Muscle of arm (tissue), 12 donors: ENCODE measurements around the gene SYCP2. TPM values are rescaled to one million over a fixed set of nuclear protein-coding genes. Genes with fewer than 3 reads are reported as not detected.

Source experiments
- DNase-seq: peaks from one replicate; pipeline ENCODE4 v3.0.0-alpha.2; 2013
- polyA plus RNA-seq, 12 donors: library from polyadenylated mRNA; unstranded; fragments of 120-200 nt; gene quantifications; one replicate each; pipeline ENCODE4 v1.2.1, GENCODE V29; 2013; ENCODE audit not compliant: insufficient read length in 12 of 12

The SYCP2 gene
- polyA plus RNA-seq, 12 donors, result 2.1 to 7.3 (median 3.2) TPM; not detected in 1

DNA sequence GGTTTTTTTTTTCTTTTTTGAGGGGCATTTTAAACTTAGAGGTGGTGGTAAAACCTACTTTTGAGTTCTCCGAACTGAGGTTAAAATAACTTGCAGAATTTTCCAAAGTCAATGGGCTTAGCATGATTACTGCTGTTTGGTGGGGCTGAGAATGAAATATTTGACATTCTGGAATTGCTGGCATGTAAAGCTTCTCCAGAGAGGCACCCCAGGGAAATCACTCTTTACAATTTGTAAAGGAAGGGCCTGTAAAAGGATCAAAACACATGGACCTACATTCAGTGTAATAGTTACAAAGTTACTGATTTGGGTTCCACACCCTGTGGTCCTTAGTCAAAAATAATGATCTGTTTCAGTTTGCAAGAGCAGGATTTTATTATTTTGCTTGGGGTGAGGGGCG lies 12.3 kb upstream of the SYCP2 start:
- DNase-seq, result no peak

DNA sequence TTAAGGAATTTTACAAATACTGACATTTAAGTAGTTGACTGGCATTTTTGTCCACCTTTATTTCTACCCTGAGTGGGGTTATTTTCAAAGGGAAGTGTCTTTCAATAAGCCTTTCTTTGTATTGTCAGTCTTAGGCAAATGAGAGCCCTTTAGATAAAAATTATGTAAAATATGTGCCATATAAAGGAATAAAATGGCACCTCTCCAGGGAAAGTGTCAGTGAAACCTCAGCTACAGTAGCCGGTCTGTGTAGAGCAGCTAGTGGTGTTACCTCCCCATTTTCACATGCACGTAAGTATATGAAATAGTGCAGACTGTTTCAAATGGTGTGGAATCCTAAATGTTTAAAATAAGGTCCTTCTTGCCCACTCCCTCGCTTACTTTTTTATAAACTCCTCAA lies 11.7 kb upstream of the SYCP2 start:
- DNase-seq, result no peak

DNA sequence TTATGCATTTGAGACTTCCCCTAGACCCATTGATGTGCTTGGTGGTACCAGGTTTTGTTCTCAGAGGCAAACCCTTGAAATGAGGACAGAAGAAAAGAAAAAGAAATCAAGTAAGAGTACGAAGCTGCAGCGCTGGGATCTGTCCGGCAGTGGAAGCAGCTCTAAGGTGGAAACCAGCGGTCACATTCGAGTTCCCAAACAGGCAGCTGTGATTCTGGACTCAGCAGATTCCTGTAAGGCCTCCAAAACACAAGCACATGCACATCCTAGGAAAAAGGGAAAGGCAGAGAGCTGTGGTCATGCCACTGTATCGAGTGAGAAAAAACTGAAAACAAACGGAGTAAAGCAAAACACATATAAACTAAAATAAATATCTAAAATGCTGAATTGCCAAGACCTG lies 11.3 kb upstream of the SYCP2 start:
- no peak for DNase-seq

DNA sequence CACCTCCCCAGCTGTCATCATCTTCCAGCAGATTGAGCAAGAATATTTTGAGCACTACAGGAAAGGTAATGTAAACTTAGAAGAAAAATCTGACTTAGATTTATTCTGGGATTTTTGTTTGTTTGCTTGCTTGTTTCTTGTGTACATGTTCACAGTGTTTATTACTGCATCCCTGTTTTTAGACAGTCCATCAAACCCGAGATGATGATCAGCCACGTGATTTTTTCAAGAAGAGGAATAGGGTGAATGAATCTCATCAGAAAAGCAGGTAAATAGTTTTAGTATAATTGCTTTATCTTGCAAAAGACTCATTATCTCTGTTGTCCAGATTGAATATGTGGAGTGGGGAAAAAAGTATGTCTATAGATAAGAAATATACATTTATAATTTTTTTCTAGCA lies 8.8 kb upstream of the SYCP2 start:
- no peak for DNase-seq

DNA sequence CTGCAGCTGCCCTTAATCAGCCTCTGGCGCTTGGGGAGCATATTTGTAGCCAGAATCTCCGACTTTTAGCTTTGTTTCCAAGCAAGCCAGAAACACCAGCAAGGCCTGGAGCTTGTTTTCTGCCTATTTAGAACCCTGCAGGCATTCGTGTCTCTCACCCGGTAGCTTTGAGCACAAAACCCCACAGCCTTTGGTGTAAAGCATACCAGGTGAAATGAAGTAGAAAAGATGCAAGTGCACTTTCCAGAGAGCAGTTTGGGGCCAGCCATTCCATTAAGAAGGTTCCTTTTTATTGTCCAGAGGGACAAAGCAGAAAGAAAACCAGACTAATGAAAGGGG lies 7.5 kb upstream of the SYCP2 start:
- no peak for DNase-seq

DNA sequence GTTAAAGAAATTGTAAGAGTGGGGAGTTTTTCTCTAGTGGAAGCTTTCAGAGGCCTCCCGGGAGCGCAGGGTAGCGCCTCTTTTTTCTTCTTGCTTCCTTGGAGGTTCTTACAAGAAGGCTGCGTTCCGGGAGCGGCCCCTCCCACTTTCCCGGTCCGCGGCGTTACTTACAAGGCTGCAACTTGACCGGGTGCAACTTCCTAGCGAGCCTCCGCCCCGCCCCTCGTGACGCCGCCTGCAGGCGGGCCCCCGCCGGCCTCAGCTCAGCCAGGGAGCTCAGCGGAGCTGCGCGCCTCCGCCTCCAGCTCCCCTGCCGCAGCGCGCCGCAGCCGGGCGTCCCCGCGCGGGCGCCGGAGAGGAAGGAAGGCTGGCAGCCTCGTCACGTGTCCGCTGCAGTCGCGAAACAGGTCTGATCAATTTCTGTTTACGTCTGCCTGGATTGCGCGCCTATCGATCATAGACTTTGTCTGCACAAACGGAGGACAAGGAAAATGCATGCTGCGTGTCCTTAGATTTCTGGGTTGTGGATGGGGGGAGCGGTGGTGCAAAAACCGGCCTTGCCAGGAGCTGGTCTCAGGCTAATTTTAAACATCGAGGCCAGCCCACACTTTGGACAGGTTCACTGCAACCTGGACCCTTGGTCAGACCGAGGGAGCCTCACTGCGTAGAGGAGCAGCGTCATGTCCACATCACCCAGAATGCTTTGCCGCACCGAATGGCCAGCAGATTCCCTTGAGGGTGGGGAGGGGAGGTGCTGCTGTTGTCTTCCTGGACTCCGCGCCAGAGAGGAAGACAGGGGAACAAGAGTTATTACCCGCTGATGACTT lies 6.9 kb upstream of the SYCP2 start, which contains the start of the genes FAM217B and PPP1R3D:
TSS of gene FAM217B (plus strand) at position 261 of the 827 bp plus-strand sequence. CDS start 3,555 bp downstream, outside the sequence.
TSS of gene PPP1R3D (minus strand) at position 177 of the 827 bp plus-strand sequence. CDS start 374 bp downstream, outside the sequence.
- DNase-seq, result peak; percentile 97

DNA sequence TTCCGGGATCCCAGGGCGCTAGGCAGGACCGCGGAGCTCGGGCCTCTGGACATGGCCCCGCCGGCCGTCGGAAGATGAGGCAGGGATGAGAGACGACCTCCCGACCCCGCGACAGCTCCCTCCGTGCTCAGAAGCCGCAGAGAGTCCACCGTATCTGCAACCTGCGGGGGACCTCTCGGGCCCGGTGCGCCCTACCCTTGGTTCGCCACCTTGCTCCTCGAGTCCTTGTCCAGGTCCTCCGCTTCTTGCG lies 6.4 kb upstream of the SYCP2 start:
- DNase-seq, result no peak

DNA sequence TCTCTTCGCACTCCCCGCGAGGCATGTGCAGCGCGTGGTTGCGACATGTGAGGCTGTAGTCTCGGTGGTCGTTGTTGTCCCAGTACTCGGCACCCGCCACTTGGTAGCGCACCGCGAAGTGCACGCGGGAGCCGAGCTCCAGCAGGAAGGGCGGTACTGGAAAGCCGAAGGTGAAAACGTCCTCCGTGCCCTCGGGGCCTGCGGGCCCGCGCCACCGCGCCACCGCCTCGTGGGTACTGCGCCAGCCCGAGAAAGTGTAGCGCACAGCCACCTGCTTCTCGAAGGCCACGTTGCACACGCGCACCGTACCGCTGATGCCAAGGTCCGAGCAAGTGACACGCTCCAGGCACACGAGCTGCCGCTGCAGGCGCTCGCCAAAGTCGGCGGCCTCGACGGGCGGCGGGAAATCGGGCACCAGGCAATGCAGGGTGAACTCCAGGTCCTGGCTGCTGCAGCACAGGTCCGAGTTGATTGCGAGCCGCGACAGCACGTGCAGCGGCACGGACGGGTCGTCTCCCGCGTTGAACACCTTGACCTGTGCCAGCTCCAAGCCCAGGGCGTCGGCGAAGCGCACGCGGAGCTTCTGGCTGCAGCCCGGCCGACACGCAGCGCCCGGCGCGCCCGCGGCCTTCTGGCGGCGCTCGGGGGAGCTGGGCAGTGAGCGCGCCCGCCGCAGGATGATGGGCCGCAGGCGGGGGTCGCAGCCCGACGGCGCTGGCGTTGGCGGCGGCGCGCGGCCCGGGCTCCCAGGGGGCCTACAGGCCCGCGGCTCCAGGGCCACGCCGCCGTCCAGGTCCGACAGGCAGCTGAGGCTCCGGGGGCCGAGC lies 5.8 kb upstream of the SYCP2 start:
- no peak for DNase-seq

DNA sequence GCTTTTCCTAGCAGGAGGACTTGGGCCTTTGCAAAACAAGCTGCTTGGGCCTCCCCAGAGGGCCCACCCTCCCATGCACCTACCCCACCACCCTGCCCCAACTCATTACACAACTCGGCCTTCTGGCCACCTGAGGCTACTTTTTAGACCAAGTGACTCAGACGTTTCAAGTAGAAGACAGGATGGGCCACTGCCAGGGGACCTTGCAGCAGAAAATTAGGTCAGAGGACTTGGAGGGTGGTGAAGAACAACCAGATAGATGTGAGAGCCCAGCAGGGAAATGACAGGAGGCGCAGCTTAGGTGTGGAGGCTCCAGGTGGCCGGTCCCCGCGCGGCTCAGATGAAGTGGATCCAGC lies 5.2 kb upstream of the SYCP2 start:
- DNase-seq, result no peak

DNA sequence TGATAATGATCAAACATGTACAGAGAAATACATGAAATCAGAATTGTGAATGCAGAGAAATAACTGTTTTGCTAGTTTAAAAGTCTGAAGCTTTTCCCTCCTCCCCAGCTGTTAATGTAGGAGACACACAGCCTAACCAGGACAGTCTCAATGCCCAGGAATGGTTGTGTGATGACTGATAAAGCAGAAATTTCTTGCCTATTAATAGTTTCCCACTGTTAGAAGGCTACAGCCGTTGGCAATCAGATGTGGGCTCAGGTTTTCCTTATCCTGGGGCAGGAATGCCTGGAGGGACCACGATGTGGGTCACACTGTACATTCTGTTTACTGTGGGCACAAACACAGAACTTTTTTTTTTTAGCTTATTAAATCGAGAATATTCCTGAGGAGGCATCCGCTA lies 4.8 kb upstream of the SYCP2 start:
- no peak for DNase-seq

DNA sequence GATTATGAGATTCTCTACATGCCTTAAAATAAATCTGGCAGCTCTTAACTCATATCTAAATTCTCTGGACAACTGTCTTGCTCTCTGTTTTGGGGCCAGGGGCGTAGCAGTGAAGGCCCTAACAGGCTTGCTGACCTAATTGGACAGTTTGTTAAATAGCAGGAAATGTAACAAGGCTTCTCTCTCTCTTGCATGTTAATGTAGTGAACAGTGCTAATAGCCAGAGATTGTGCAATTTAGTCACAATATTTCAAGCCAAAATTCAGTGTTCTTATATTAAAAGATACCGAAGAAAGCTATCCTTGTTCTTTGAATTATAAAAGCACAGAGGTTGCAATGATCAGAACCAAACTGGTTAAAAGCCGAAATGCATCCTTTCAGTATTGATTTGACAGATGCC lies 3.7 kb upstream of the SYCP2 start:
- DNase-seq, result no peak

DNA sequence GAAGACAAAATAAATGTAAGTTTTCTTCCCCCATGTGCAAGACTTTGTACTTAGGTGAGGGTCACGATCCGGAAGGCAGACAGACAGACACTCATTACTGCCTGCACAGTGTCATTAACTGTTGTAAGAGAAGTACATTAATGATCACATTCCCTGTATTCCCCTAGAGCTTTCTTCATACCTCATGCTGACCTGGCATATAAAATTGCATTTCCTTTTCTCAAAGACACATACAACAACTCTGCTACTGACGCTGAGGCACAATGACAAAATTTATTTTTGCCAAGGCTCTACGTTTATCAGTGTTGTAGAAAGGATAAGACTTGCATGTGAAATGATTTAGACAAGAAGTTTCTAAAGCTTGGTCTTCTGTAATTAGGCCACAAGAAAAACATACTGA lies 3.0 kb upstream of the SYCP2 start:
- DNase-seq, result no peak

DNA sequence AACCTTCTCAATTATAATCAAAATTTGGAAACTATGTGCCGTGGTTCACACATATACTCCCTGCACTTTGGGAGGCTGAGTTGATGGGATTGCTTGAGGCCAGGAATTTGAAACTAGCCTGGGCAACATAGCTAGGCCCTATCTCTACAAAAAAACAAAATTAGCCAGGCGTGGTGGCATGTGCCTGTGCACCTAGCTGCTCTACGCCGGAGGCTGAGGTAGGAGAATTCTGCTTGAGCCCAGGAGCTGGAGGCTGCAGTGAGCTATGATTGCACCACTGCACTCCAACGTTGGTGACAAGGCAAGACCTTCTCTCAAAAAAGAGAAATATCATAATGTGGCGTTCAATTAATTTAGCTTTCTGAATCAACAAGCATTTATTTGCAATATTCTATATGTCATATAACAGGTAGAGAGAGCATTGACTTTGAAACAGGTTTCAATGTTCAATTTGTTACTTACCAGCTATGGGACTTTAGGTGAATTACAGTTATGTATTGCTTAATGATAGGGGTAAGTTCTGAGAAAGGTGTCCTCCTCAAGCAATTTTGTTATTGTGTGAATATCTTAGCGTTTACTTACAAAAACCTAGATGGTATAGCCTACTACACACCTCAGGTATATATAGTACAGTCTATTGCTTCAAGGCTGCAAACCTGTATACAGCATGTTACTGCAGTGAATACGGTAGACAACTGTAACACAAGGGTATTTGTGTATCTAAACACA lies 2.2 kb upstream of the SYCP2 start:
- no peak for DNase-seq

DNA sequence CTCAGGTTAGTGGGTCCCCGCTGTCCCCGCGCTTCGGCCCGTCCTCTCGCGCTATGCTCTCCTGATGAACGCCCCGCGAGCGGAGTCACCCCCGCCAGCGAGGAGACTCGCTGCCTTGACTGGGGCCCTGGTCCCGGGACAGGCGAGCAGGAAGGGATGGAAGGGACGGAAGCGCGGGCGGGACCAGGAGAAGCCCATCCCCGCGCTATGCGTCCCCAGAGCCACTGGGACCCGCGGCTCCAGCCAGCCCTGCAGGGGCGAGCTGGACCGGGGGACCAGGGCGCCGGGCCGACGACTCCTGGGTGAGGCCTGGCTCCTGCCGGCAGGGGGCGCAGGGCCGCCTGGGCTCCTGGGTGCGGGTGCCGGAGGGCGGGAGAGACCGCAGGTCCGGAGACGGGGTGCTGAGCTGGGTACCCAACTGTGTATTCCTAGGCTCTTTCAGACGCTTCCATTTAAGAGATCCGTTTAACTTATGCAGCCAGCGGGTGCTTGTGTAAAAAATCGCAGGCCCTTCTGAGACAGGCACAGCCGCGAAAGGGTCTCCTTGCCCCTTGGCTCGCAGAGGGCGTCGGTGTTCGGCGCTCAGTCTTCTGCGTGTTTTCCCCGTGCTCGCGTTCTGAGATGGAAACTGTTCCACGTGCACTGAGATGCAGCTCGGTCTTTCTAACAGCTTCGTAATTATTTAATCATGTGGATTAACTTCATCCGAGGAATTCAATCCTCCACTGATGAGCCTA lies 580 bp upstream of the SYCP2 start:
- peak; percentile 71 for DNase-seq

DNA sequence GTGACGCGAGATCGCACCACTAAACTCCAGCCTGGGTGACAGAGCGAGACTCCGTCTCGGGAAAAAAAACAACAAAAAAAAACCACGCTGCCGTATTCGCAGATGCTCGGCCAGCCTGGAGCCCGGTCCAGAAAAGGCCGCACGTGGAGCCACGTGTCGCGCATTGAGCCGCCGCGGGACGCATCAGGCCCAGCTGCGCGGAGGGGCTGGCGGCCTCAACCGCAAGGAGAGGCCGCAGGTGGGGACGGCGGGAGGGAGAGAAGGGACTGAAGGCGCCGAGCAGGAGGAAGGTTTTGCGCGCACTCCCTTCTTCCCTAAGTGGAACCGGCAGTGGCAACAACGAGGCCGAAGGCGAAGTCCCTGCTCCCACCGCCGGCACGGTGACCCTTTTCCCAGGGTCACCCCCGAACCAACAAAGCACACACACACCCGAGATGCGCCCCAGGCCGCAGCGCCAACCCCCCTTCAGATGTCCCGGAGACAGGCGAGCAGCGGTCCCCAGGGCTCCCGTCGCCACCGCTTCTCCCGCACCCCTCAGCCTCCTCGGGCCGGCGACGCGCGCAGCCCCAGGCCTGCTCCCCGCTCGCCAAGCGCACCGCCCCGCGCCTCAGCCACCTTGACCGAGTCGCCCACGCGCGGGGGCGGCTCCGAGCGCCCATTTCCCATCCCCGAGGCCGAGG lies 681 bp downstream of the SYCP2 start:
- DNase-seq, result no peak

DNA sequence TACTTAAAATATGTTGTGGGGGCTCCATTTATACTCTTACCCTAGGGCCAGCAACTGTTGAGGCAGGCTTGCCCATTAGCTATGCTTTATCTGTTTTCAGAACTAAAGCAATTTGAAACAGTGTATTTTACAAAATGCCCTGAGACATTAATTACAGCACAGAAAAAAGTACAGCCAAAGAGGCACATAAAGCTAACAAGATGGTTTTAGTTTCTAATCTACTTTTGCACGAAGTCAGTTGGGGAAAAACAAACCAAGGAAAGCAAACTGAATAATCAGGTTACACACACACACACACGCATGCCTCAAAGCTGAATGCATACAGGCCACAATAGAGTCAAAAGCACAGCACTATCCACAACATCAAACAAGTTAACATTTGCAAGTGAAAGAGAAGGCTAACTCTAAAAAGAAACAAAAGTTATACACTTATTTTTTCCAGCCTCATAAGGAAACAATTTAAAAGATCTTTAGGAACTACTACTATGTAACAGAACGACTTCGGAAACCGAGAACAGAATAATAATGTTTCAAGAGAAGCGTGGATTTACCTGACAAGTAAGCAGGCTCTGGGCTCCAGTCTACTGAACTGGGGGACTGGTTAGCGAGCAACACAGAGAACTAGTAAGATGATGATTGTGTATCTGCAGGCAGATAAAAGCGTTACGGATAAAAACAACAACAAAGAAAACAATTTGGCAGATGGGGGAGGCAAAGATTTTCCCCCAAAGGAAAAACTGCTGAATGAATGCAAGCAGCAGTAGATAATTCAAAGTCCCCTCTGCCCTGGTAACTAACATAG lies 1.7 kb downstream of the SYCP2 start:
- DNase-seq, result no peak

DNA sequence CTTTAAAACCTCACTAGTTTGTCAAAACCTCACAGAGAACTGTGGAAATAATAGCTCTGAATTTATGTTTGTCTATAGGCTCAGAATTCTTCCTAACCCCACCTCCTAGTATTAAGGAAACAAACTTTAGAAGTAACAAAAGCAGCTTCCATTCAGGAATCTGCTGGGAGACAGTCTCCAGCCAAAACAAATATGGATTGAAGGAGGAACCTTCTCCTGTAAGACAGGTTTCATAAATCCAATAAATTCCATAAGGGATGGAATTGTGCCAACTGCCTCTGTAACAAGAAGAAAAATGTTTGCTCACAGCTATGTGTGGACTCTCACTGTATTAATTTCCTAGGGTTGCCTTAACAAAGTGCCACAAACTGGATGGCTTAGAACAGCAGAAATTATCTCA lies 7.5 kb downstream of the SYCP2 start:
- no peak for DNase-seq

DNA sequence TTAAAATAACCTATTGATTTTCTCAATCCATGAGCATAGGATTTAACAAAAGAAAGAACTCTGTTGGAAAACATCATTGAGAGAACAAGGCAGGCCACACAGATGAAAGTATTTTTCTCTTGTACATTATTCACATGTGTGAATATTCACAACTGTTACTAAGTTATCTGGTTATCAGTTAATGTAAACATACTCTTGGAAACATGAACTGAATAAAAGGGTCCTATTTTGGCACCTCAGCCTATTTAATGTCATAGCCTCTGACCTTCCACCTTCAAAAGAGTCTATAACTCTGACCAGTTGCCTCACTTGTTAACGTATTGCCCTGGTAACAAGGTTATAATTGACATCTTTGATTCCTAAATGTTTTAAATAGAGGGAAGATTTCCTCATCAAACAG lies 8.1 kb downstream of the SYCP2 start:
- no peak for DNase-seq

DNA sequence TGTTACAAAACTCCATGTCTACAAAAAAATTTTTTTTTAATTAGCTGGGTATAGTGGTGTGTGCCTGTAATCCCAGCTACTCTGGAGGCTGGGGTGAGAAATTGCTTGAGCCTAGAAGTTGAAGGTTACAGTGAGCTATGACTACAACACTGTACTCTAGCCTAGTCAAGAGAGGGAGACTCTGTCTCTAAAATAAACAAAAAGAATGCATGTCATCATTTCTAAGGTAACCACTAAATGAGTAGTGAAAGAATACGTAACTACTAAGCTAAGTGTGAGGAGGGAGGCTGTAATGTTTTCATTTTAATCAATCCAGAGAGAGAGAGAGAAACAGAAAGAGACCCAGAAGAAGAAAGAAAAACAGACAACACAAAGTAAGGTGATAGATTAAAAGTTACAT lies 9.9 kb downstream of the SYCP2 start:
- no peak for DNase-seq

DNA sequence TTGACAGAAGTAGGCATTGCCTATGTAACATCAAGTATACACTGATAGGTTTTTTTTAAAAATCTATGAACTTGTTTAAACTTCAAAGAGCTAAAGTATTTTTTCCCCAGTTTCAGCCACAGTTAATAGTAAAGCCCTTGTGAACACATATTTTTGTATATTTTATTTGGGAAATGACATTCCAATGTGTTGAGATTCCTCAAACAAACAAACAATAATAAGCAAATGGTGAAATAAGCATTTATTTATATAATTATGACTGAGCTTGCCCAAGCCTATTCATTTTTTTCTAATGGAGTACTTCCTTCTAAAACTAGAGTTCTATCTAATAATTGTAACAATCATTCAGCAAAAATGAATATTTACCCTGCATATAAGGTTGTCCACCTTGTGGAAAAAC lies 12.5 kb downstream of the SYCP2 start:
- DNase-seq, result no peak

DNA sequence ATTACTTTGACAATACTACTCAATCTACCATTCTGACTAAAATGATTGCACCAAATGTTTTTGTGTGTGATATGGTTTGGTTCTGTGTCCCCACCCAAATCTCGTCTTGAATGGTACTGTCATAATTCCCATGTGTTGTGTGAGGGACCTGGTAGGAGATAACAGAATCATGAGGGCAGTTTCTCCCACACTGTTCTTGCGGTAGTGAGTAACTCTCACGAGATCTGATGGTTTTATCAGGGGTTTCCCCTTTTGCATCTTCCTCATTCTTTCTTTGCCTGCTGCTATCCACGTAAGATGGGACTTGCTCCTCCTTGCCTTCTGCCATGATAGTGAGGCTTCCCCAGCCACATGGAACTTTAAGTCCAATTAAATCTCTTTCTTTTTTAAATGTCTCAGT lies 20.8 kb downstream of the SYCP2 start:
- DNase-seq, result no peak
